Neuronal stem cell (in vitro differentiated cells): ENCODE measurements around the gene KPNB1.

Experiments
- DNase-seq: peaks from one replicate; pipeline ENCODE4 v3.0.0-alpha.2; 2013; ENCODE audit warnings: low spot score
- H2AFZ ChIP-seq: one replicate; pipeline ENCODE4 v1.6.1; 2013; ENCODE audit warnings: mild to moderate bottlenecking, low read length, inconsistent platforms
- H2AK5ac ChIP-seq: 2 replicates; pipeline ENCODE4 v1.6.1; 2013; ENCODE audit warnings: low read depth, mild to moderate bottlenecking, inconsistent platforms, low read length, moderate library complexity, mixed read lengths
- H2BK120ac ChIP-seq: 2 replicates; pipeline ENCODE4 v1.6.1; 2013; ENCODE audit warnings: low read depth, mild to moderate bottlenecking, inconsistent platforms, low read length, moderate library complexity, mixed read lengths
- H2BK12ac ChIP-seq: one replicate; pipeline ENCODE4 v1.6.1; 2013; ENCODE audit warnings: low read length, inconsistent platforms
- H2BK15ac ChIP-seq: 2 replicates; pipeline ENCODE4 v1.6.1; 2013; ENCODE audit warnings: mild to moderate bottlenecking, low read length, inconsistent platforms, mixed read lengths
- H2BK5ac ChIP-seq: one replicate; pipeline ENCODE4 v1.6.1; 2013; ENCODE audit warnings: inconsistent platforms, mild to moderate bottlenecking, low read length, moderate library complexity
- H3K14ac ChIP-seq: one replicate; pipeline ENCODE4 v1.6.1; 2013; ENCODE audit warnings: low read length, inconsistent platforms
- H3K18ac ChIP-seq: 2 replicates; pipeline ENCODE4 v1.6.1; 2013; ENCODE audit warnings: low read length, inconsistent platforms
- H3K23ac ChIP-seq: 2 replicates; pipeline ENCODE4 v1.6.1; 2013; ENCODE audit warnings: low read depth, mild to moderate bottlenecking, mixed read lengths, low read length, inconsistent platforms; ENCODE audit not compliant: poor library complexity
- H3K27ac ChIP-seq: replicated peaks from 3 replicates; pipeline ENCODE4 v1.5.1; 2013; ENCODE audit warnings: low read length, inconsistent platforms
- H3K27me3 ChIP-seq, 3 experiments: 2 replicates each; pipeline ENCODE4 v1.6.1; 2013; ENCODE audit warnings: low read length in 3 of 3, mild to moderate bottlenecking in 2 of 3, inconsistent platforms in 1 of 3, low read depth in 1 of 3, mixed read lengths in 1 of 3, moderate library complexity in 1 of 3; ENCODE audit not compliant: control insufficient read depth in 3 of 3, insufficient read depth in 3 of 3
- H3K36me3 ChIP-seq, 2 donors: replicated peaks in 1 of 2; 2 replicates each; pipeline ENCODE4 v1.6.1; 2013; ENCODE audit warnings: low read length in 2 of 2; ENCODE audit not compliant: control insufficient read depth in 2 of 2, insufficient read depth in 2 of 2
- H3K4ac ChIP-seq: 2 replicates; pipeline ENCODE4 v1.6.1; 2013; ENCODE audit warnings: inconsistent platforms, mild to moderate bottlenecking, low read length, moderate library complexity
- H3K4me1 ChIP-seq, 2 donors: 1 replicate in 1 of 2; 2 replicates in 1 of 2; pipeline ENCODE4 v1.6.1; 2013; ENCODE audit warnings: low read length in 2 of 2, low read depth in 1 of 2; ENCODE audit not compliant: control insufficient read depth in 2 of 2, insufficient read depth in 1 of 2
- H3K4me2 ChIP-seq: one replicate; pipeline ENCODE4 v1.6.1; 2013; ENCODE audit warnings: mild to moderate bottlenecking, low read length, inconsistent platforms; ENCODE audit not compliant: insufficient read depth, poor library complexity, severe bottlenecking
- H3K4me3 ChIP-seq, 2 donors: 2 replicates each; pipeline ENCODE4 v1.5.1; 2013; ENCODE audit warnings: low read length in 2 of 2, mild to moderate bottlenecking in 2 of 2, inconsistent platforms in 1 of 2, moderate library complexity in 1 of 2
- H3K79me1 ChIP-seq: one replicate; pipeline ENCODE4 v1.6.1; 2013; ENCODE audit warnings: low read depth, mild to moderate bottlenecking, inconsistent platforms, low read length, moderate library complexity
- H3K9ac ChIP-seq: one replicate; pipeline ENCODE4 v1.6.1; 2013; ENCODE audit warnings: mild to moderate bottlenecking, low read depth, low read length, inconsistent platforms; ENCODE audit not compliant: poor library complexity
- H3K9me3 ChIP-seq, 2 donors: replicated peaks in 1 of 2; 2 replicates each; pipeline versions ENCODE3 to v1.6.1; 2013; ENCODE audit warnings: low read length in 2 of 2, mild to moderate bottlenecking in 2 of 2, inconsistent platforms in 1 of 2, low read depth in 1 of 2, mixed read lengths in 1 of 2, moderate library complexity in 1 of 2; ENCODE audit not compliant: control insufficient read depth in 2 of 2, insufficient read depth in 1 of 2
- H4K8ac ChIP-seq: one replicate; pipeline ENCODE4 v1.6.1; 2013; ENCODE audit warnings: low read depth, mild to moderate bottlenecking, inconsistent platforms, low read length, moderate library complexity
- H4K91ac ChIP-seq: one replicate; pipeline ENCODE4 v1.6.1; 2013; ENCODE audit warnings: low read length, low read depth, mild to moderate bottlenecking, inconsistent platforms; ENCODE audit not compliant: poor library complexity
- WGBS, 2 donors: extraction: QIAGEN DNeasy Blood & Tissue Kit; methylation state at CpG; one replicate each; pipeline ENCODE4 v1.1.7; 2013; ENCODE audit warnings: missing lambda C conversion rate in 2 of 2, mixed read lengths in 1 of 2; ENCODE audit not compliant: insufficient read length in 2 of 2, insufficient replicate concordance in 1 of 2; ENCODE audit errors: extremely low coverage in 2 of 2; 5-methylcytosine and 5-hydroxymethylcytosine counted together

KPNB1 gene

GRCh38 chr17:47620503-47621245, 29.0 kb upstream of the KPNB1 start:
- no peak overlapping the region for H2BK15ac ChIP-seq
- H2BK120ac ChIP-seq, result no peak overlapping the region
- no peak overlapping the region for H4K8ac ChIP-seq
- no peaks in the 10 kb centered on the region for H3K9me3 ChIP-seq
- peaks cover 3 to 13% of the 10 kb centered on the region in 2 donors for H3K4me1 ChIP-seq
- no peak overlapping the region for H2AK5ac ChIP-seq
- H3K18ac ChIP-seq, result no peak overlapping the region
- H4K91ac ChIP-seq, result no peak overlapping the region
- no peak for DNase-seq
- no peak overlapping the region for H3K9ac ChIP-seq
- H3K4me2 ChIP-seq, result no peak overlapping the region
- H3K27me3 ChIP-seq, result no peaks in the 10 kb centered on the region
- WGBS, 2 donors, result no CpG with 5 or more reads among the region's 3 CpGs
- H3K36me3 ChIP-seq, result peaks cover 10 to 93% of the 10 kb centered on the region in 2 donors
- no peaks in the 10 kb centered on the region for H3K79me1 ChIP-seq
- H2BK12ac ChIP-seq, result no peak overlapping the region
- no peak overlapping the region for H3K14ac ChIP-seq
- no peak overlapping the region for H2BK5ac ChIP-seq
- H3K27ac ChIP-seq, result no peak overlapping the region
- no peak overlapping the region for H3K4me3 ChIP-seq
- no peak overlapping the region for H3K23ac ChIP-seq
- H2AFZ ChIP-seq, result no peak overlapping the region
- H3K4ac ChIP-seq, result no peak overlapping the region

- DNase-seq, result peak; percentile 38
- H3K27ac ChIP-seq, result peak overlapping the region; percentile 49
These were observed 28.2 kb upstream of the KPNB1 start for GRCh38 chr17:47621293-47622179.

GRCh38 chr17:47622180-47622549, 27.6 kb upstream of the KPNB1 start:
- peak overlapping the region; percentile 23 for H3K27ac ChIP-seq
- no peak overlapping the region for H3K4ac ChIP-seq
- H2BK5ac ChIP-seq, result no peak overlapping the region
- no peak overlapping the region for H2BK120ac ChIP-seq
- no peaks in the 10 kb centered on the region for H3K27me3 ChIP-seq
- no peak overlapping the region for H2BK15ac ChIP-seq
- no peak overlapping the region for H2AK5ac ChIP-seq
- no peak for DNase-seq
- no peak overlapping the region for H2AFZ ChIP-seq
- no peak overlapping the region for H2BK12ac ChIP-seq
- peaks cover 12 to 87% of the 10 kb centered on the region in 2 donors for H3K36me3 ChIP-seq
- no peaks in the 10 kb centered on the region for H3K79me1 ChIP-seq
- H3K23ac ChIP-seq, result no peak overlapping the region
- no CpG with 5 or more reads among the region's 2 CpGs for WGBS, 2 donors
- H3K4me2 ChIP-seq, result no peak overlapping the region
- H3K18ac ChIP-seq, result no peak overlapping the region
- H4K8ac ChIP-seq, result no peak overlapping the region
- H3K9me3 ChIP-seq, result no peaks in the 10 kb centered on the region
- H3K4me1 ChIP-seq, result peaks cover 3 to 13% of the 10 kb centered on the region in 2 donors
- no peak overlapping the region for H4K91ac ChIP-seq
- H3K14ac ChIP-seq, result no peak overlapping the region
- H3K4me3 ChIP-seq, result no peak overlapping the region
- no peak overlapping the region for H3K9ac ChIP-seq

More at GRCh38 chr17:47621293-47622179, 28.2 kb upstream of the KPNB1 start:
- H3K36me3 ChIP-seq, result peaks cover 12 to 93% of the 10 kb centered on the region in 2 donors
- H3K23ac ChIP-seq, result no peak overlapping the region
- no peak overlapping the region for H3K9ac ChIP-seq
- no peak overlapping the region for H3K14ac ChIP-seq
- no peak overlapping the region for H3K4me2 ChIP-seq
- no peak overlapping the region for H2AK5ac ChIP-seq
- no peak overlapping the region for H4K91ac ChIP-seq
- no peak overlapping the region for H4K8ac ChIP-seq
- no peak overlapping the region for H2BK120ac ChIP-seq
- no peaks in the 10 kb centered on the region for H3K79me1 ChIP-seq
- no peak overlapping the region for H2BK15ac ChIP-seq
- peaks cover 3 to 13% of the 10 kb centered on the region in 2 donors for H3K4me1 ChIP-seq
- no peak overlapping the region for H2BK12ac ChIP-seq
- no peak overlapping the region for H2AFZ ChIP-seq
- no CpG with 5 or more reads among the region's 9 CpGs for whole genome bisulfite sequencing, 2 donors
- H2BK5ac ChIP-seq, result no peak overlapping the region
- H3K18ac ChIP-seq, result no peak overlapping the region
- no peak overlapping the region for H3K4ac ChIP-seq
- H3K9me3 ChIP-seq, result no peaks in the 10 kb centered on the region
- no peaks in the 10 kb centered on the region for H3K27me3 ChIP-seq
- H3K4me3 ChIP-seq, result no peak overlapping the region

GRCh38 chr17:47624727-47625068, 25.0 kb upstream of the KPNB1 start:
- H4K8ac ChIP-seq, result no peak overlapping the region
- H3K14ac ChIP-seq, result no peak overlapping the region
- H2BK120ac ChIP-seq, result no peak overlapping the region
- DNase-seq, result no peak
- H3K79me1 ChIP-seq, result no peaks in the 10 kb centered on the region
- H2BK5ac ChIP-seq, result no peak overlapping the region
- H3K9ac ChIP-seq, result no peak overlapping the region
- H3K4me1 ChIP-seq, result peaks cover 3 to 13% of the 10 kb centered on the region in 2 donors
- no peak overlapping the region for H2BK15ac ChIP-seq
- no peak overlapping the region for H4K91ac ChIP-seq
- no peak overlapping the region for H3K18ac ChIP-seq
- no peak overlapping the region for H2BK12ac ChIP-seq
- H3K23ac ChIP-seq, result no peak overlapping the region
- no peak overlapping the region for H3K27ac ChIP-seq
- H3K9me3 ChIP-seq, result no peaks in the 10 kb centered on the region
- no peak overlapping the region for H3K4me3 ChIP-seq
- no peak overlapping the region for H3K4ac ChIP-seq
- no peak overlapping the region for H2AK5ac ChIP-seq
- peaks cover 5 to 77% of the 10 kb centered on the region in 2 donors for H3K36me3 ChIP-seq
- H2AFZ ChIP-seq, result no peak overlapping the region
- no peaks in the 10 kb centered on the region for H3K27me3 ChIP-seq
- no CpG with 5 or more reads among the region's 1 CpG for WGBS, 2 donors
- no peak overlapping the region for H3K4me2 ChIP-seq
